ENCODE results near the gene KYNU. TPM values are rescaled to one million over a fixed set of nuclear protein-coding genes. Genes with fewer than 3 reads are reported as not detected.

KYNU gene
- total RNA-seq, 2 donors from 2014 or later = 1.8 to 14.3 TPM

- TF ChIP-seq, protein P1, sequence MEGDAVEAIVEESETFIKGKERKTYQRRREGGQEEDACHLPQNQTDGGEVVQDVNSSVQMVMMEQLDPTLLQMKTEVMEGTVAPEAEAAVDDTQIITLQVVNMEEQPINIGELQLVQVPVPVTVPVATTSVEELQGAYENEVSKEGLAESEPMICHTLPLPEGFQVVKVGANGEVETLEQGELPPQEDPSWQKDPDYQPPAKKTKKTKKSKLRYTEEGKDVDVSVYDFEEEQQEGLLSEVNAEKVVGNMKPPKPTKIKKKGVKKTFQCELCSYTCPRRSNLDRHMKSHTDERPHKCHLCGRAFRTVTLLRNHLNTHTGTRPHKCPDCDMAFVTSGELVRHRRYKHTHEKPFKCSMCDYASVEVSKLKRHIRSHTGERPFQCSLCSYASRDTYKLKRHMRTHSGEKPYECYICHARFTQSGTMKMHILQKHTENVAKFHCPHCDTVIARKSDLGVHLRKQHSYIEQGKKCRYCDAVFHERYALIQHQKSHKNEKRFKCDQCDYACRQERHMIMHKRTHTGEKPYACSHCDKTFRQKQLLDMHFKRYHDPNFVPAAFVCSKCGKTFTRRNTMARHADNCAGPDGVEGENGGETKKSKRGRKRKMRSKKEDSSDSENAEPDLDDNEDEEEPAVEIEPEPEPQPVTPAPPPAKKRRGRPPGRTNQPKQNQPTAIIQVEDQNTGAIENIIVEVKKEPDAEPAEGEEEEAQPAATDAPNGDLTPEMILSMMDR (IDR thresholded peaks at IDR 0.05) = no peak
- H3K9me3 ChIP-seq = no peaks in the 10 kb centered on the region
- peaks cover 0 to 3% of the 10 kb centered on the region in 2 donors for H3K4me1 ChIP-seq (ENCODE audit: control insufficient read depth in 1 of 2, low read depth in 2 of 2)
- no peak overlapping the region for H3K27ac ChIP-seq
- ATAC-seq (ENCODE audit: insufficient number of reproducible peaks, low FRiP score, low read depth) (no peak), DNase-seq (ENCODE audit: low spot score) (no peak)
- H3K27me3 ChIP-seq (replicated peaks; ENCODE audit: insufficient read depth) = no peaks in the 10 kb centered on the region
- H3K4me3 ChIP-seq = no peak overlapping the region
- H3K36me3 ChIP-seq = no peaks in the 10 kb centered on the region
Measured at GRCh38 chr2:142973822-142974207, 96.4 kb downstream of the KYNU start.

DNA sequence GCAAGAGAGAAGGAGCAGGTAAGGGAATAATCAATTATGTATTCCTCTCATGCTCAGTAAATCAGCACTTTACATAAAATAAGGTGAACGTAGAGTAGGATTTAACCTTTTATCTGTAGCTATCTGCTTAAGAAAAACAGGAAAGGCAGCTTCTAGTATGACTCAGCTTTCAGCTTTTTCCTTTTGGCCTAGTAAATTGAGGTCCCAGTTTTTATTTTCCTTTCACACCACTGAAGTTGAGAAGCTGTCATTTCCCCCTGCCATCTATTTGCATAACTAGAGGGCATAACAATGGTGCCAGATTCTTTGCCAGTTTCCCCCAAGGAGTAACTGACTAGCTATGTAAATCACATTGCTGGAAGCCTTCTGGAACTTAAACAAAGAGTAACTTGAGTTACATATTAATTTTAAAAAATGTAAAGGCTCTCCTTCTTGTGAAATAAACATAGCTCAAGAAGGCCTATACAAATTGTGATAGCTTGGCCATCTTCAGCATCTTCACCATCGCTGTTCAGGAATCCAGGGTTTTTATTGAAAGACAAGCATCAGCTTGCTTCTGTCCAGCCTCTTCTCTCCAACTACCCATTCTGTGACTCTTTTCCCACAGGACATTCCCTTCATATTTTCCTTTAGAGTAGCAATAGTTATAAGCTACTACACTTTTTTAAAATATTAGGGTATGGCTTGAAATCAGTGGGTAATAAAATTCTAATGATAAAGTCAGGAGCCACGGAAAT, 97.0 kb downstream of the KYNU start:
- Histone ChIP-seq H3K27me3 (replicated peaks; ENCODE audit: insufficient read depth) (no peaks in the 10 kb centered on the region), H3K36me3 (no peaks in the 10 kb centered on the region), H3K4me3 (no peak overlapping the region), H3K9me3 (no peaks in the 10 kb centered on the region), H3K27ac (no peak overlapping the region), H3K4me1 (ENCODE audit: control insufficient read depth in 1 of 2, low read depth in 2 of 2) (peaks cover 0 to 3% of the 10 kb centered on the region in 2 donors)
- ATAC-seq (ENCODE audit: insufficient number of reproducible peaks, low FRiP score, low read depth) (no peak), DNase-seq (ENCODE audit: low spot score) (no peak)
- TF ChIP-seq, protein P1 (IDR thresholded peaks at IDR 0.05) = no peak

GRCh38 chr2:142975239-142975638, 97.8 kb downstream of the KYNU start:
- Histone ChIP-seq H3K36me3 (no peaks in the 10 kb centered on the region), H3K9me3 (no peaks in the 10 kb centered on the region), H3K4me1 (ENCODE audit: control insufficient read depth in 1 of 2, low read depth in 2 of 2) (peaks cover 0 to 3% of the 10 kb centered on the region in 2 donors), H3K4me3 (no peak overlapping the region), H3K27me3 (replicated peaks; ENCODE audit: insufficient read depth) (no peaks in the 10 kb centered on the region), H3K27ac (no peak overlapping the region)
- DNase-seq (ENCODE audit: low spot score) (no peak), ATAC-seq (ENCODE audit: insufficient number of reproducible peaks, low FRiP score, low read depth) (no peak)
- TF ChIP-seq, protein P1 (IDR thresholded peaks at IDR 0.05) = no peak

DNA sequence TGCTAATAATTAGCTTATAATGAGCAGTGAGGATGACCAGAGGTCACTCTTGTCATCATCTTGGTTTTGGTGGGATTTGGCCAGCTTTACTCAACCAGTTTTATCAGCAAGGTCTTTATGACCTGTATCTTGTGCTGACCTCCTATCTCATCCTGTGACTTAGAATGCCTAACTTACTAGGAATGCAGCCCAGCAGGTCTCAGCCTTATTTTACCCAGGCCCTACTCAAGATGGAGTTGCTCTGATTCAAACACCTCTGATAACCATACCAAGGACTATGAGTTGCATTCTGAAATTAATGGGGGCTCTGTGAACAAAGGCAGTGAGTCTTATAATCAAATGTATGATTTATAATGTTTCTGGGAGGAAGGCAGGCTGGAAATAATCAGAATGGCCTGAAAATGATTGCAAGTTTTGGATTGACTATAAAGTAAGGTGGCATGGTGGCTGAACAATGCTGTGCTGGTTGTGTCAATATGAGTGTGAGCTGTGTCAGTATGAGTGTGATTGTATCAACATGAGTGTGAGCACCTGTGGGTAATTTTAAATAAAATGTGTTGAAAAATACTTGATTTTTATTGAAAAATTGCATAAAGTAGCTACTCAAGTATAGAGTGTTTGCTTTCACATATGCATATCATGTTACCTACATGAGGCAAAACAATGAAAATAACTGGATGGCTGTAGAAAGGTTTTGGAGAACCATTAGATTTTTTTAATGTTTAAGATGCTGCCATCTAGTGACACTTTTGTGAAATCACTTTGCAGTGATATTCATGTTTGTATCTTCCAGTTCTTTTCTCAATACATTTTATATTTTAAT, 103.0 kb downstream of the KYNU start:
- H3K4me3 ChIP-seq = no peak overlapping the region
- no peak for ATAC-seq (ENCODE audit: insufficient number of reproducible peaks, low FRiP score, low read depth)
- H3K27me3 ChIP-seq (replicated peaks; ENCODE audit: insufficient read depth) = no peaks in the 10 kb centered on the region
- H3K36me3 ChIP-seq = no peaks in the 10 kb centered on the region
- H3K27ac ChIP-seq = no peak overlapping the region
- TF ChIP-seq, protein P1 (IDR thresholded peaks at IDR 0.05) = peak; percentile 28
- no peaks in the 10 kb centered on the region for H3K4me1 ChIP-seq (ENCODE audit: control insufficient read depth in 1 of 2, low read depth in 2 of 2)
- H3K9me3 ChIP-seq = no peaks in the 10 kb centered on the region
- DNase-seq (ENCODE audit: low spot score) = no peak

DNA sequence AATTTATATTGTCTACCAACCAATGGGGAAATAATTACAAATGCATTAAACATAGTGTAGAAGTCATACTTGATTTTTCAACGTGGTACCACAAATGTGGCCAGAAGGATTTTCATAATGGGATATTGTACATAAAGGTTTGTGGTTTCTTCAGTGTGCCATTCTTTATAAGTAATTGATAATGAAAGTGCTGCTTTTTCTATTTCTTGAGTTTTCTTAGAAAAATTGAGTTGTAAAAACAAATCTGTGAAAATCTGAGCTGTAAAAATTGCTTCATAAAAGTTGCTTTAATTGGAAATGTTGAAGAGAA, 103.6 kb downstream of the KYNU start:
- TF ChIP-seq, protein P1 (IDR thresholded peaks at IDR 0.05) = no peak
- Histone ChIP-seq H3K27me3 (replicated peaks; ENCODE audit: insufficient read depth) (no peaks in the 10 kb centered on the region), H3K4me3 (no peak overlapping the region), H3K4me1 (ENCODE audit: control insufficient read depth in 1 of 2, low read depth in 2 of 2) (no peaks in the 10 kb centered on the region), H3K27ac (no peak overlapping the region), H3K9me3 (no peaks in the 10 kb centered on the region), H3K36me3 (no peaks in the 10 kb centered on the region)
- ATAC-seq (ENCODE audit: insufficient number of reproducible peaks, low FRiP score, low read depth) = no peak
- no peak for DNase-seq (ENCODE audit: low spot score)
